Bronchial epithelial cell (primary cell): ENCODE data around the gene UNKL. TPM values are rescaled to one million over a fixed set of nuclear protein-coding genes. Genes with fewer than 3 reads are reported as not detected.

Experiments used
- DNase-seq: peaks from one replicate; pipeline ENCODE4 v3.0.0-alpha.2; 2010; ENCODE audit warnings: low read depth
- FAIRE-seq: peaks from 2 replicates; lab custom pipeline; 2011; peaks lifted over from hg19 to GRCh38; lab: Jason Lieb, UNC
- H3K27me3 ChIP-seq: 2 replicates; pipeline ENCODE4 v1.5.1; 2011; ENCODE audit warnings: low read length; ENCODE audit not compliant: control insufficient read depth, insufficient read depth
- H3K36me3 ChIP-seq: 2 replicates; pipeline ENCODE4 v1.5.1; 2011; ENCODE audit warnings: low read length; ENCODE audit not compliant: control insufficient read depth, insufficient read depth
- H3K4me3 ChIP-seq: 2 replicates; pipeline ENCODE4 v1.5.1; 2011; ENCODE audit warnings: mild to moderate bottlenecking, low read depth, low read length, control low read depth
- CTCF ChIP-seq: IDR thresholded peaks from 2 replicates; pipeline ENCODE4 v1.5.1; 2011; ENCODE audit warnings: mild to moderate bottlenecking, moderate library complexity, low read length, control low read depth, inconsistent platforms; ENCODE audit not compliant: insufficient read depth, severe bottlenecking
- total RNA-seq: library from RNA; depleted of rRNA; stranded (reverse); fragments of >200 nt; gene quantifications from 2 replicates; pipeline ENCODE4 v1.2.1, GENCODE V29; 2014

UNKL gene
- total RNA-seq, 1 donor from 2014 or later = 2.4 TPM

GRCh38 chr16:1318268-1318545 is 96.3 kb downstream of the UNKL start:
- Histone ChIP-seq H3K27me3 (no peaks in the 10 kb centered on the region), H3K36me3 (peaks cover 54% of the 10 kb centered on the region), H3K4me3 (no peak overlapping the region)
- no peak for TF ChIP-seq CTCF
- FAIRE-seq (no peak), DNase-seq (no peak)

GRCh38 chr16:1317479-1318267 is 96.8 kb downstream of the UNKL start:
- DNase-seq (no peak), FAIRE-seq (peak; percentile 36)
- no peak for TF ChIP-seq CTCF
- Histone ChIP-seq H3K4me3 (no peak overlapping the region), H3K27me3 (no peaks in the 10 kb centered on the region), H3K36me3 (peaks cover 57% of the 10 kb centered on the region)

GRCh38 chr16:1316033-1316405 is 98.5 kb downstream of the UNKL start:
- no peak for DNase-seq
- TF ChIP-seq CTCF = no peak
- H3K4me3 ChIP-seq = no peak overlapping the region
- peaks cover 54% of the 10 kb centered on the region for H3K36me3 ChIP-seq
- no peak for FAIRE-seq
- no peaks in the 10 kb centered on the region for H3K27me3 ChIP-seq

- H3K36me3 ChIP-seq = peaks cover 50% of the 10 kb centered on the region
- FAIRE-seq = no peak
- H3K27me3 ChIP-seq = no peaks in the 10 kb centered on the region
Measured at GRCh38 chr16:1315081-1316032, 99.1 kb downstream of the UNKL start.

GRCh38 chr16:1314399-1315068 is 100.0 kb downstream of the UNKL start:
- no peak for TF ChIP-seq CTCF
- peaks cover 44% of the 10 kb centered on the region for H3K36me3 ChIP-seq

More at GRCh38 chr16:1315081-1316032, 99.1 kb downstream of the UNKL start:
- H3K4me3 ChIP-seq = no peak overlapping the region
- TF ChIP-seq CTCF = no peak
- no peak for DNase-seq

More at GRCh38 chr16:1314399-1315068, 100.0 kb downstream of the UNKL start:
- H3K27me3 ChIP-seq = no peaks in the 10 kb centered on the region
- FAIRE-seq (no peak), DNase-seq (no peak)
- no peak overlapping the region for H3K4me3 ChIP-seq
